Epithelial cell of esophagus (primary cell): ENCODE results near the gene RALGAPA2.

Source experiments
- DNase-seq: peaks from one replicate; pipeline ENCODE4 v3.0.0; 2010; ENCODE audit warnings: low read depth
- H3K4me3 ChIP-seq: 2 replicates; pipeline ENCODE4 v1.5.1; 2011; ENCODE audit warnings: mild to moderate bottlenecking, low read length, control low read depth
- TF ChIP-seq, protein P1 (sequence below): IDR thresholded peaks from 2 replicates; pipeline ENCODE4 v1.5.1; 2011; ENCODE audit warnings: low read depth, mild to moderate bottlenecking, low read length, control low read depth, inconsistent platforms; ENCODE audit not compliant: insufficient read depth; ENCODE audit errors: missing control alignments

The RALGAPA2 gene

DNA sequence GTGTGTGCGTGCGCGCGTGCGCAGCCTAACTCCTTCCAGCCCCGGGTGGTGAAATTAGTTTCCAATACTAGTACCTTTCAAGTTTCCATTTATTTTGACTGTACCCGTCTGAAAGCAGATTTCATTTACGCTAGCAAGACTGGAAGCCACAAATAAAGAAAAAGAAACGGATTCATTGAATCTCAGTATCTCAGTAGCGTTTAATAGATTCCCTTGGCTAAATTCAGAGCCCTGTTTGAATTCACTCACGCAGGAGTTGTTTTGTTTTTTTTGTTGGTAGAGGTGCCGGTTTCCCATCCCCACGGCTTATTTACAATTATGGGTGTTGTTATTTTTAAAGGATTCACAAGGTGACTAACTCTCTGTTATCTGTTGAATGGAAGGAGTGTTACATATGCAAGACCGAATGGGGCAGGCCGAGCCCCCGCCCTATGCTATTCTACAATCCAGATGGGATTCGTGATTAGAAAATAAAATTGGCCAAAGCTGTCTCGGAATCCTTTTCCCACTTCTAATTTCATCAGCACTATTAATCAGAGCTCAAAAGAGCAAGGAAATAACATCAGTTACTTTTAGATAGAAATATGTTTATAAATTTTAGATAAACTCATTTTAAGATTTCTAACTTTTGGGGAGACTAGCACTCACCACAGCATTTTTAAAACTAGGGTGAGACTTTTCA lies 346.8 kb downstream of the RALGAPA2 start:
- H3K4me3 ChIP-seq = no peak overlapping the region
- DNase-seq = no peak
- TF ChIP-seq, protein P1, sequence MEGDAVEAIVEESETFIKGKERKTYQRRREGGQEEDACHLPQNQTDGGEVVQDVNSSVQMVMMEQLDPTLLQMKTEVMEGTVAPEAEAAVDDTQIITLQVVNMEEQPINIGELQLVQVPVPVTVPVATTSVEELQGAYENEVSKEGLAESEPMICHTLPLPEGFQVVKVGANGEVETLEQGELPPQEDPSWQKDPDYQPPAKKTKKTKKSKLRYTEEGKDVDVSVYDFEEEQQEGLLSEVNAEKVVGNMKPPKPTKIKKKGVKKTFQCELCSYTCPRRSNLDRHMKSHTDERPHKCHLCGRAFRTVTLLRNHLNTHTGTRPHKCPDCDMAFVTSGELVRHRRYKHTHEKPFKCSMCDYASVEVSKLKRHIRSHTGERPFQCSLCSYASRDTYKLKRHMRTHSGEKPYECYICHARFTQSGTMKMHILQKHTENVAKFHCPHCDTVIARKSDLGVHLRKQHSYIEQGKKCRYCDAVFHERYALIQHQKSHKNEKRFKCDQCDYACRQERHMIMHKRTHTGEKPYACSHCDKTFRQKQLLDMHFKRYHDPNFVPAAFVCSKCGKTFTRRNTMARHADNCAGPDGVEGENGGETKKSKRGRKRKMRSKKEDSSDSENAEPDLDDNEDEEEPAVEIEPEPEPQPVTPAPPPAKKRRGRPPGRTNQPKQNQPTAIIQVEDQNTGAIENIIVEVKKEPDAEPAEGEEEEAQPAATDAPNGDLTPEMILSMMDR = no peak

DNA sequence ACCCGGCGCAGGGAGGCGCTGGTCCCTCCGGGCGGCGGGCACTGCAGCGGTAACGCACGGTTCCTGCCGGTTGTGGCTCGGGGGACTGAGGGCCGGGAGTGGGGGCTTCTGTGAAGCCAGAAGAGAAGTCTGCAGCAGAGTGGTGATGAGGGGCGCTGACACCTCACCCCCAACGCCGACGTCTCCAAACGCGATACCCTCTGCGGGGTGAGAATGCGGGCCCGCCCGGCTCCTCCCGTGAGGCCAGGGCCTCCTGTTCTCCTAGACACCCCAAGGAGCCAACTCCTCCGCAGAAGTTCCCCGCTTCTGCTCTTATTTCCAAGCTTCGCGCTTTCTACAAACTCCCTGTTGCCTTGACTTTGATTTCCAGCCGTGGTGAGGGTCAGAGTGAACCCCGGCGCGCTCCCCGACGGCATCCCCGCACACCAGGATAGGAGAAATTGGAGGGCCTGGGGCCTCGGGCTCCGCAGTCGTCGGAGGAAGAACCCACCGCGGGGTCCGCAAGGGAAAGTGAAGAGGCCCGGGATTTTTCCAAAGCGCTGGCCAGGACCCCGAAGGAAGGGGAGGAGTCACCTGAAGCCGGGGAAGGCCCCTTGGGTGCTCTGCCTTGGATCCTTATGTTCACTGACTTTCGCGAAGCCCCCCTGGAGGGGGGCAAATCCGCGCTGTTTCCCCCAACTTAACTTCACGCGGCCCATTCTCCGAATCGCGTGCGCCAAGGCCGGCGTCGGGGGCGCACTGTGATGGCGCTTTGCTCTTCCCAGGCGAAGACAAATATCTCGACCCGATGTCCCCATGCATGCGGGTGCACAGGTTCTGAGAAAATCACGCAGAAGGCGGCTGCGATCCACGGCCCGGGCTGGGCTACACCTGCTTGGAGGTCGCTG lies 347.6 kb downstream of the RALGAPA2 start:
- no peak for DNase-seq
- H3K4me3 ChIP-seq = no peak overlapping the region
- TF ChIP-seq, protein P1 = no peak

DNA sequence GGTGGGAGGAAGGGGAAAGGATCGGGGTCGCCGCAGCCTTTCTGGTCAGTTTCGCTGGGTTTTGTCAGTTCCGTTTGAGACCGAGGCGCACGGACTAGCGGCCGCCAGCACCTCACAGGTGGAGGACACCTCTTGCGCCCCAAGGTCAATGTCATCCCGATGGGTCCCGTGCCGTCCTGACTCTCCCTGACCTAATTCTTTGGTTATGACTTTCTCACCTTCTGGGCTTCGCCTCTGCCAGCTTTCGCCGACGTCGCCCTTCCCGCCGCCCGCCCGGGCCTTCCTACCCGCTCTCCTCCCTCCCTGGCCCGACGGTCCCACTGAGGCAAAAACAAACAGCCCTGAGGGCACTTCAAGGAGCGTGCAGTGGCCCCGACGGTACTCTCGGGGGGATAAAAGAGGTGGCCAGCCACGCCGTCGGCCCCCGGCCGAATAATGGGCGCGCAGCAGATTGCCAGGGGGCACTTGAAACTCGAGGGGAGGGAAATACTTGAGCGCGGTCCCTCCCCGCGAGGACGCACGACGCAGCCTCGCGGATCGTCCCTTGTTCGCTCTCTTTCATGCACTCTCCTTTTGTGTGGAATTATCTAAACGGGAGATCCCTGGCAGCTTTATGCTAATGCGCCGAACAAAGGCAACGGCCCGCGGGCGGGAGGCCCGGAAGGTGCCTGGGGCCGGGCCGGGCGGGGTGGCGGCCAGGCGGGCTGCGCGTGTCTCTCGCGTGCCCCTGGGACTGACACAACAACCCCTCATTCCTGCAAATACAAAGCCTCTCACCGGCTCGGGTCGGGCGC lies 348.4 kb downstream of the RALGAPA2 start:
- no peak overlapping the region for H3K4me3 ChIP-seq
- TF ChIP-seq, protein P1 = no peak
- DNase-seq = no peak

DNA sequence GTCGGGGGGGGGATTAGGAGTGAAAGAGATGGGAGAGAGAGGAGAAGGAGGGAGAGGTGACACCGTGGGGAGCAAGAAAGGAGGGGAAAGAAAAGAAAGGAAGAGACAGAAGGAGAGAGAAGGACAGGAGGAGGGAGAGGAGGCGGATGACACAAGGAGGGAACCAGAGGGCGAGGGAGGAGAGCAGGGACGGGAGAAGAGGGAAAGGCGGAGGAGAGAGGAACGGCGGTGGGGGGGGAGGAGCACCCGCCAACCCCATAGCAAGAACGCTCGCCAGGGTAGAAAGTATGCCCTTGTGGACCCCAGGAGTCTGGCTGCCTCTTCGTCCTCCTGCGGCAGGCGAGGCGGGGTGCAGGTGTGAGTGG lies 349.0 kb downstream of the RALGAPA2 start:
- H3K4me3 ChIP-seq = no peak overlapping the region
- TF ChIP-seq, protein P1 = no peak
- no peak for DNase-seq

DNA sequence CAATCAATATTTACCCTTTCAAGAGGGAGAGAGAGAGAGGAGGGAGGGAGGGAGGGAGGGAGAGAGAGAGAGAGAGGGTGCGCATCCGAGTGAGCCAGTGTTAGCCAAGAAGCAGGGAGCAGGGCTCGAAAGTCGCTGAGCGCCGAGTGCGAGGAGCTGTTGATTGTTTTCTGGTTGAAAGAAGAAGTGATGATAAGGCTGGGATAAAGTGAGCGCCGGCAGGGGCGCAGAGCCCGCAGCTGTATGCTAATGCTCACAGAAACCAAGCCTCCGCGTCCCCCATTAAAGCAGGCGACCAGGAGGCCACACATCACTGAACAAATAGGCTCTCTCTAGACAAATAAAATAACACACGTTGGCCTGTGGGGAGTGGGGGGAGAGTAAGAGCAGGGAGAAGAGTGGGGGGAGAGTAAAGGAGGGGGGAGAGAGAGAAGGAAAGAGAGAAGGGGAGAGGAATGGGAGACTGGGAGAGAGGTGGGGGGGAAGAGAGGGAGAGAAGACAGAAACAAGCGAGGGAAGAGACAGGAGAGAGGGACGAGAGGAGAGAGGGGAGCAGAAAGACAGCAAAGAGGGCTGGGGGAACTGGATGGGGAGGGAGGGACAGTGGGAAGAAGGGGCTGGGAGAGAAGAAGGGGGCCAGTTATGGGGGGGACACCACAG lies 349.5 kb downstream of the RALGAPA2 start:
- no peak for DNase-seq
- TF ChIP-seq, protein P1 = no peak
- no peak overlapping the region for H3K4me3 ChIP-seq

DNA sequence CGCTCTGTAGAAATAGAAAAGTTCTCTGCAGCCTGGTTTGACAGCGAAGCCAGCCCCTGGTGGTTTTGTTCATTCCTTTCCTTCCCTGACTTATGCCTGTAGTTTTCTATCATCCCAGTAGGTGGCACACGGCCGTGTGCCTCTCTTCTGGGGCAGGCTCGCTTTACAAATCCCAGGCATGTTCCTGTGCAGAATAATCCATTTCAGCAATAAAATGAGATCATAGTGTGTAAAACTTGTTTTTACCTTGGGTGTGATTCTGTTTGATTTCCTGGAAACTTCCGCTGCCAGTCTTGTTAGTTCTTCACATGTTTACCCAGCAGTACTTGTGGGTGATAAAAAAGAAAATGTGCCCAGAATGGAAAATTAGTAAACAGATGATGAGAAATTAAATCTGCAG lies 352.0 kb downstream of the RALGAPA2 start:
- H3K4me3 ChIP-seq = no peak overlapping the region
- TF ChIP-seq, protein P1 = peak; percentile 92
- peak; percentile 71 for DNase-seq
